GM19239 (cell line): ENCODE data around the gene NADSYN1.
"Not testable (repeated sequence)": the region's sequence is repeated elsewhere in the genome, so short reads cannot be mapped to it uniquely, and the experiment has no call there.

Experiments used
- DNase-seq: peaks from one replicate; pipeline ENCODE4 v3.0.0; 2011; ENCODE audit warnings: low spot score; ENCODE audit not compliant: insufficient read length
- FAIRE-seq: peaks from 2 replicates; lab custom pipeline; 2011; peaks lifted over from hg19 to GRCh38; lab: Jason Lieb, UNC

Gene NADSYN1

DNA sequence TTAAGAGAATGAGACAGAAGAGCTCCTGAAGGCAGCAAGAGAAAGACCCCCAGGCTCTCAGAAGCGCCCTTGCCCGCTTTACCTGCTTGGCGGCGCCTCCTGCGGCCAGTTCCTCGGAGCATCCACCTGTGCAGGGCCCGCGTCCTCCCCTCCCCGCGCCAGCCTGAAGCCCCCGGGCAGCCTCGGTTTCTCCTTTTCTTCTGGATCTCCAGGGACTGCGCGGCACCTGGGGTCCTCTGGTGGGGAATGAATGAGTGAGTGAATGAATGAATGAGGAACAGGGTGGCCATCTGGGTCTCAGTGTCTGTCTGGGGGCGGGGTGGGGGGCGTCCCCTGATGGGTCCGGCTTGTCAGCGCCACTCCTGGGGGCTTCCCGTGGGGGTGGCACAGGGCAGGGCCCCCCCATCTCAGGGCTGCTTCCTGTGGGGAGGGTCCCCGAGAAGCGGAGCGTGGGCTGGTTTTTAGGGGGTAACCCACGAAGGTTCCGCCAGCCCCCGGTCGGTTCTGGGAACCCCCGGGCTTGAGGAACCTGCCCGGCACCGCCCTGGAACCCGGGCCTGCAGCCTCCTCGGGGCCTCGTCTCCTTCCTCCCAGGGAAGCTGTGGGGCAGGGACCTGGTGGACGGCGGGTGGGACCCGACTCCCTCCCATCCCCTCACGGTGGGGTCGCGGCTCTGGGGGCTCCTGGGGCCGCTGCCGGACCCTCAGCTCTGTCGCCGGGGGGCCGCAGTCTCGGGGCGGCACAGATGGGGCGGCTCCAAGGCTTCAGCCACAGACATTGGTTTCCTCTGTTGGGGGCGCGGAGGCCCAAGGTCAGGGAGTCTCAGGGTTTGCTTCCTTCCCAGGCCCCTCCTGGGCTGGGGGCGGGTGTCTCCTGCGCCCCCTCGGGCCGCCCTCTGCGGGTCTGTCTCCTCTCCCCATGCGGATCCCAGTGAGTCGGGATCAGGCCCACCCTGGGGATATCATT is 65.8 kb downstream of the NADSYN1 start:
- FAIRE-seq, result no peak
- DNase-seq, result no peak

DNA sequence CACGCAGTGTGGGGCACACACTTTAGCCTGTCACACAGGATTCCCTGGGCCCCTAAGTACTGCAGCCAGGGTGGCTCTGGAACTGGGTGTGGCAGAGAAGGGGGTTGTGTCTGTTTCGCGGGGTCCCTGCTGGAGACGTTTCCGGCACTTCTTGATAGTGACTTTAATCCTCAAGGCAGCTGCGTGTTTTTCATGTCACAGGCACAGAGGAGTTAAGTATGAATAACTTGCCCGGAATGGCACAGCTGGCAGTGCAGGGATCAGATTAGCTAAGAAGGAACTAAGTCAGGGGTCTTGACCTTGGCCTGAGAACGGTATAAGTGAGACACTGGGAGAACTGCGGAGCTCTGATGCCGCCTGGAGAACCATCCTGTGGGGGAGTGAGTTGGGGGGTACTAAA is 66.5 kb downstream of the NADSYN1 start:
- DNase-seq (no peak), FAIRE-seq (no peak)

DNA sequence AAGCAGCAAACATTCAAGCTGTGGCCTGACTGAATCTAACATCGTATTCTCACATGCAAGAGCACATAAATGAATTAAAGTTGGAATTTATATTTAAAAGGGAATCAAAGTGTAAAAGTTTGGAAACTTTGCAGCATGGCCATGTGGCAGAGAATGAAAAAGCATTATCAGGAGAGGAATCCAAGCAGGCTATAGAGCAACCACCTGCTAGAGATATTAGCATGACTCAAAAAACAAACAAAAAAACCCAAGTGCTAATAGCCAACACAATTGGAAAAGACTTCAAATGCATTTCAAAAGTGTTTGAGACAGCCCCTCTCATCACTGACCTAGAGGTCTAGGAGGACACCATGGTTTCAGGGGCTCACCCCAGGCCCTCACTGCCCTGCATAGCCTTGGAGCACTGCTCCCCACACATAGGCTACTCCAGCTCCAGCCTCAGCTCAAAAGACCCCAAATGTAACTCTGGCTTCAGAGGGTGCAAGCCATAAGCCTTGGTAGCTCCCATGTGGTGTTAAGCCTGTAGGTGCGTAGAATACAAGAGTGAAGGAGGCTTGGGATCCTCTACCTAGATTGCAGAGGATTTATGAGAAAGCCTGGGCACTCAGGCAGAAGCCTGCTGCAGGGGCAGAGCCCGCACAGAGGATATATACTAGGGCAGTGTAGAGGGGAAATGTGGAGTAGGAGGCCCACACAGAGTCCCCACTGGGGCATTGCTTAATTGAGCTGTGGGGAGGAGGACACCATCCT is 72.4 kb downstream of the NADSYN1 start:
- FAIRE-seq (no peak), DNase-seq (no peak)

DNA sequence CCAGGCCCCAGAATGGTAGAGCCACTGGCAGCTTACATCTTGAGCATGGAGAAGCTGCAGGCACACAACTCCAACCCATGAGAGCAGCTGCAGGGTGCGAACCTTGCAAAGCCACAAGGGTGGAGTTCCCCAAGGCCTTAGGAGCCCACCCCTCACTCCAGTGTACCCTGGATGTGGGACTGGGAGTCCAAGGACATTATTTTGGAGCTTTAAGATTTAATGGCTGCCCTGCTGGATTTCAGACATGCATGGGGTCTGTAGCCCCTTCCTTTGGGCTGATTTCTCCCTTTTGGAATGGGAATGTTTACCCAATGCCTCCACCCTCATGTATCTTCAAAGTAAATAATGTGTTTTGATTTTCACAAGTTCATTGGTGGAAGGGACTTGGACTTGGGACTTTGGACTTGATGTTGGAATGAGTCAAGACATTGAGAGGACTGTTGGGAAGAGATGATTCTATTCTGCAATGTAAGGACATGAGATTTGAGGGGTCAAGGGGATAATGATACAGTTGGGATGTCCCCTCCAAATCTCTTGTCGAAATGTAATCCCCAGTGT is 73.0 kb downstream of the NADSYN1 start:
- no peak for FAIRE-seq
- no peak for DNase-seq

DNA sequence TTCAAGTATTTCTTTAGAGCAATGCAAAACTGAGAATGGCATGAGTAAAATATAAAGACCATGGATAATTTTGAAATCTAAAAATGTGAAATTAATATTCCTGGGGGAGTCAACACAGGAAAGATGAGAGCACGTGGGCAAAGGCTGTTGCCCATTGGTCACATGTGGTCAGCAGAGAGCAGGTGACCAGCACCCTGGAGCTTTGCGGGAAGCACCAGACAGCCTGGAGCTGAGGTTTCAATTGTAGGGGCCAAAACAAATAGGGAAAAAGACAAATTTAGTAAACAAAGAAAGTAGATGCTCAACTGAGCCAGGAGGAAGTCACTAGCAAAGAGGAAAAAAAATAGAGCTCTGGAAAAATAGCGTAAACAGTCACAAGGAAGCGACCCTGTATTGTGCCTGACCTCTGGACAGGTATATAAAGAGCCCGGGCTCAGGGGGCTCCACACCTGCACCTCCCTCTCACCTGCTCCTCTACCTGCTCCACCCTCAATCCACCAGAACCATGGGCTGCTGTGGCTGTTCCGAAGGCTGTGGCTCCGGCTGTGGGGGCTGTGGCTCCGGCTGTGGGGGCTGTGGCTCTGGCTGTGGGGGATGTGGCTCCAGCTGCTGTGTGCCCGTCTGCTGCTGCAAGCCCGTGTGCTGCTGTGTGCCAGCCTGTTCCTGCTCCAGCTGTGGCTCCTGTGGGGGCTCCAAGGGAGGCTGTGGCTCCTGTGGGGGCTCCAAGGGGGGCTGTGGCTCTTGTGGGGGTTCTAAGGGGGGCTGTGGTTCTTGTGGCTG is 74.0 kb downstream of the NADSYN1 start, which contains the start of gene KRTAP5-7:
Gene KRTAP5-7, plus strand, starts transcription at position 472 of the 780 bp plus-strand sequence. Its CDS starts 34 bp downstream, at position 506.
- not testable (repeated sequence) for FAIRE-seq, DNase-seq

DNA sequence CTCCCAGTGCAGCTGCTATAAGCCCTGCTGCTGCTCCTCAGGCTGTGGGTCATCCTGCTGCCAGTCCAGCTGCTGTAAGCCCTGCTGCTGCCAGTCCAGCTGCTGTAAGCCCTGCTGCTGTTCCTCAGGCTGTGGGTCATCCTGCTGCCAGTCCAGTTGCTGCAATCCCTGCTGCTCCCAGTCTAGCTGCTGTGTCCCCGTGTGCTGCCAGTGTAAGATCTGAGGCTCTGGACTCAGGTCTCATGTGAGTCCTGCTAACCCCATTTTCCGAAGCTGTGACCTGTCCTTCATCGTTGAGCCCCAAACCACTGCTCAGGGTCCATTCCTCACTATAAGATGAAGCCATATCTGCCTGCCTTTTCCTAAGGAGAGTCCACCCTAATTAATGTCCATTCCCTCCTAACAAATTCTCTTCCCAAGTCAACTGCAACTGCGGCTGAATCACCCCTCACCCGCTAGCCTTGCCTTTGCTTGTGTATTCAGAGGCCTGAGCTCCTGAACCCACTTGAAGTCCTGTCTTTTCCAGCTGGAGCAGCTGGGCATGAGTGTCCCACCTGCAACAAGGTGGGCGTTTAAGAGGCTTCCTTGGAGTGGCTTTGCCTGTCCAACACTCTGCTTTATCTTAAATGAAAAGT is 74.7 kb downstream of the NADSYN1 start:
- DNase-seq (no peak), FAIRE-seq (no peak)

DNA sequence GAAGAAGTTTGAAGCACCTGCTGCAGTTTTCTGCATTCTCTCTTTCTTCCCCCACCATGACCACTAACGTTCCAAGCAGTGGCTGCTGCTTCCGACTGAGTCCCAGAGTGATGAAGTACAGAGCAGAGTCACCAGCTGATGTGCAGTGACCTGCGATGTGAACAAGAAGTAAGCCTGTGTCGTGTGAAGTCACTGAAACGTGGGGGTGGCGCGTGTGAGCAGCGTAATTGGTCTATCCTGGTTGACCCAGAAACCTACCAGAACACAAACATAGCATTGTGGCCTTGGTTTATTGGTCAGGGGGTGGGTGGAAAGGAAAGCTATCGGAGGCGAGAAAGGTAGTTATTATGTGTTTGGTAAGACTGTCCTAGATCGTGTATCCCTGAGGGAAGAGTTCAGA is 77.6 kb downstream of the NADSYN1 start:
- DNase-seq (no peak), FAIRE-seq (no peak)

DNA sequence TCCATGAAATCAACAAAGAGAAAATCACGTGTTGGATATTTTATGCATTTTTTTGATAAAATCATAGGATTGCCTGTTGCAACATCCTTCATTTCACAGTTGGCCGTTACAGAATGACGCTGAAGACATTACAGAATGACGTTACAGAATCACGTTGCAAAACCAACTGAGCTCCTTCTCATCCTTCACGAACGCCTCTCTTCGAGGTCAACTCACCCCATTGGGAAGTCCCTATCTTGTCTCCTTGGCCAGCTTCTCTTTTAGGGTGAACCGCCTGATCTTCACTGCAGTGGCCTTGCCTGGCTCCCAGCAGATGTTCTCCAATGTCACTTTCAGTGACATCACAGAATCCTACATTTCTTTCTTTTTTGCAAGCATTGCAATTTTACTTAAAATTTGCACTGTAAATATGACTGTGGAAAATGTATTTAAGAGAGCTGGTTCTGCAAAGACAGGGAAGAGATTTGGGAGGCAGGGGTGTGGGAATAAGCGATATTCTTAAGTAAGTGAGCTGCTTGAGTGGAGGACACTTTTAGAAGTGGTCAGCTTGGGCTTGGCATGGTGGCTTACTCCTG is 79.1 kb downstream of the NADSYN1 start:
- DNase-seq (no peak), FAIRE-seq (no peak)

DNA sequence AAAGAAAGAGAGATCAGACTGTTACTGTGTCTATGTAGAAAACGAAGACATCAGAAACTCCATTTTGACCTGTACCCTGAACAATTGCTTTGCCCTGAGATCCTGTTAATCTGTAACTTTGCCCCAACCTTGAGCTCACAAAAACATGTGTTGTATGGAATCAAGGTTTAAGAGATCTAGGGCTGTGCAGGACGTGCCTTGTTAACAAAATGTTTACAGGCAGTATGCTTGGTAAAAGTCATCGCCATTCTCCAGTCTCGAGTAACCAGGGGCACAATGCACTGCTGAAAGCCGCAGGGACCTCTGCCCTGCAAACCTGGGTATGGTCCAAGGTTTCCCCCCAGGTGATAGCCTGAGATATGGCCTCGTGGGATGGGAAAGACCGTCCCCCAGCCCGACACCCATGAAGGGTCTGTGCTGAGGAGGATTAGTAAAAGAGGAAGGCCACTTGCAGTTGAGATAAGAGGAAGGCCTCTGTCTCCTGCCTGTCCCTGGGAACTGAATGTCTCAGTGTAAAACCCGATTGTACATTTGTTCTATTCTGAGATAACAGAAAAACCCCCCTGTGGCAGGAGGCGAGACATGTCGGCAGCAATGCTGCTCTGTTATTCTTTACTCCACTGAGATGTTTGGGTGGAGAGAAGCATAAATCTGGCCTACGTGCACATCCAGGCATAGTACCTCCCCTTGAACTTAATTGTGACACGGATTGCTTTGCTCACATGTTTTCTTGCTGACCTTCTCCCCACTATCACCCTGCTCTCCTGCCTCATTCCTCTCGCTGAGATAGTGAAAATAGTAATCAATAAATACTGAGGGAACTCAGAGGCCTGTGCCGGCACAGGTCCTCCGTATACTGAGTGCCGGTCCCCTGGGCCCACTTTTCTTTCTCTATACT is 82.0 kb downstream of the NADSYN1 start:
- DNase-seq, FAIRE-seq: not testable (repeated sequence)

DNA sequence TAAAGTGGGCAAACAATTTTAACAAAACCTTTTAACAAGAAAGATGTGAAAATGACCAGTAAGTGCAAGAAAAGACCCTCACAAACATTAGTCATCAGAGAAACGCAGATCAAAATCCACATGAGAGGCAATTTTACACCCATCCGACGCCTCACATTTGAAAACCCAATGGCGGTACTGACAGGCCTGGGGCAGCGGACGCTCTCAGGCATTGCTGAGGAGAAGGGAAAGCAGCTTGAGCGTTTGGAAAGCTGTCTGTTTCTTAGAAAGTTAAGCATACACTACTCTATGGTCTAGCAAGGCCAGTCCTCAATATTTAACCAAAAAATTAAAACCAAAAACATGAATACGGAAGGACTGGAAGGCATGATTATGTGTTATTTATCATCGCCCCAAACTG is 82.8 kb downstream of the NADSYN1 start:
- DNase-seq, result no peak
- no peak for FAIRE-seq

DNA sequence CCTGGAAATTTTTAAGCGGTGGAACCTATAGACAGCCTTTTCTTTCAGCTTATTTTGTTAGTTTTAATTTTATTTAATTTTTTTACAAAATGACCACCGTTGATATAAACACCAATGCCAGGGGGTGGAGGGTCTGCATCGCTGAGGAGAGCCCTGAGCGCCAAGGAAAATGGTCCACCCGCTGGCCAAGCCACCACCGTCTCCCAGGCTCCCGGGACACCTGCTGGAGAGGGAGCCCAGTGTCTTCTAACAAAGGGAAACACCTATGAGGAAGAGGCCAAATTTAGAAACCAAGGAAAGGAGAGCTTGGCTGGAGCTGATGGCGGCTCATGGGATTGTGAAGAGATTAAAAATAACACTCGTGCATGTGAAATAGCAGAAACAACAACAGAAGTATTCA is 84.5 kb downstream of the NADSYN1 start:
- FAIRE-seq, result no peak
- DNase-seq, result no peak

DNA sequence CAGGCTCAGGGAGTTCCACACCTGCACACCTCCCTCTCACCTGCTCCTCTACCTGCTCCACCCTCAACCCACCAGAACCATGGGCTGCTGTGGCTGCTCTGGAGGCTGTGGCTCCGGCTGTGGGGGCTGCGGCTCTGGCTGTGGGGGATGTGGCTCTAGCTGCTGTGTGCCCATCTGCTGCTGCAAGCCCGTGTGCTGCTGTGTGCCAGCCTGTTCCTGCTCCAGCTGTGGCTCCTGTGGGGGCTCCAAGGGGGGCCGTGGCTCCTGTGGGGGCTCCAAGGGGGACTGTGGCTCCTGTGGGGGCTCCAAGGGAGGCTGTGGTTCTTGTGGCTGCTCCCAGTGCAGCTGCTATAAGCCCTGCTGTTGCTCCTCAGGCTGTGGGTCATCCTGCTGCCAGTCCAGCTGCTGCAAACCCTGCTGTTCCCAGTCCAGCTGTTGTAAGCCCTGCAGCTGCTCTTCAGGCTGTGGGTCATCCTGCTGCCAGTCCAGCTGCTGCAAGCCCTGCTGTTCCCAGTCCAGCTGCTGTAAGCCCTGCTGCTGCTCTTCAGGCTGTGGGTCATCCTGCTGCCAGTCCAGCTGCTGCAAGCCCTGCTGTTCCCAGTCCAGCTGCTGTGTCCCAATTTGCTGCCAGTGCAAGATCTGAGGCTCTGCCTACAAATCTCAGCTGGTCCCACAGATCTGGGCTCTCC is 85.1 kb downstream of the NADSYN1 start, which contains the start of gene KRTAP5-8:
Gene KRTAP5-8, plus strand, starts transcription at position 49 of the 689 bp plus-strand sequence. Its CDS starts 31 bp downstream, at position 80.
- DNase-seq, FAIRE-seq: not testable (repeated sequence)

DNA sequence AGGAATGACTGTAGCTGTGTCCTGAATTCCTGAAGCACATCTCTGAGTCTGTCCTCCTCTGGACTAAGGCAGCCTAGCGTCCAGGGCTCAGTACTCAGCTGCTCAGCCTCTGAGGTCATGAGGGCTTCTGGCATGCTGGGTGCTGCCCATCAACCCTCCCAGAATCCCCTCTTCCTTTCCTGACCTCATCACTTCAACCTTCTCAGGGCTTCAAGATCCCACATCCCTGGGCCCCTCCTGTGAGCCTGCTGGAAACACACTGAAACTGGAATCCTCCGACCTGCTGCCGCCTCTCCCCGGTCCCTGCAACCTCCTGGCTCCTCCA is 85.6 kb downstream of the NADSYN1 start:
- DNase-seq (no peak), FAIRE-seq (no peak)

DNA sequence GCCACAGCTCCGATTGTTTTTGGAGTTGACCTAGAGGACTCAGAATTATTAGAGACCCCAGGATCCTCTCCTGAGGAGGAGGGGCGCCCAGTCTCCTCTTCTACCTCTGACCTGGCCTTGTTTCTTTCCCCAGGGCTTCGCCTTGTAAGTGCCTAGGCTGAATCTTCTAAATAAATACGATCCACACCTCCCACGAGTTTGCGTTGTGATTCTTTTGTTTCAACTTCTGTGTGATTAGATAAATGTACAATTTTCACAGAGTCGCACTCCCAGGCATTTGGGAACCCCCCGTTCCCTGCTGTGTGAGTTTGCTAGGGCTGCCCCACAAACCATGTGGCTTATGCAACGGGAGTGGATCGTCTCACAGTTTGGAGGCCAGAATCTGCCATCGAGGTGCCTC is 86.0 kb downstream of the NADSYN1 start:
- DNase-seq, result no peak
- FAIRE-seq, result no peak

DNA sequence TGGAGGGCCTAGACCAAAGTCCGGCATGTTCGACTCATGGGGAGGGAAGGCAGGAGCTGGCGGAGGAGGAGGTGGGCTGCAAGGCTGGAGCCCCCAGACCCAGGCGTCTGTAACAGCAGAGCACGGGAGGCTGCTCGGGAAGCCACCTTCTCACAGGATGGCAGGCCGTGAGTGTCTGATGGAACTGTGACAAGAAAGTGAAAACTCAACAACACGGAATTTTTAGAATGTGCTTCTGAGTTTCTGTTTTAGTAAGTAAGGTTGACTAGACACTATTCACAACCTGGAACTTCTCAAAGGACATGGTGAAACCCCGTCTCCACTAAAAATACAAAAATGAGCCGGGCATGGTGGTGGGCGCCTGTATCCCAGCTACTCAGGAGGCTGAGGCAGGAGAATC is 87.0 kb downstream of the NADSYN1 start:
- not testable (repeated sequence) for FAIRE-seq

DNA sequence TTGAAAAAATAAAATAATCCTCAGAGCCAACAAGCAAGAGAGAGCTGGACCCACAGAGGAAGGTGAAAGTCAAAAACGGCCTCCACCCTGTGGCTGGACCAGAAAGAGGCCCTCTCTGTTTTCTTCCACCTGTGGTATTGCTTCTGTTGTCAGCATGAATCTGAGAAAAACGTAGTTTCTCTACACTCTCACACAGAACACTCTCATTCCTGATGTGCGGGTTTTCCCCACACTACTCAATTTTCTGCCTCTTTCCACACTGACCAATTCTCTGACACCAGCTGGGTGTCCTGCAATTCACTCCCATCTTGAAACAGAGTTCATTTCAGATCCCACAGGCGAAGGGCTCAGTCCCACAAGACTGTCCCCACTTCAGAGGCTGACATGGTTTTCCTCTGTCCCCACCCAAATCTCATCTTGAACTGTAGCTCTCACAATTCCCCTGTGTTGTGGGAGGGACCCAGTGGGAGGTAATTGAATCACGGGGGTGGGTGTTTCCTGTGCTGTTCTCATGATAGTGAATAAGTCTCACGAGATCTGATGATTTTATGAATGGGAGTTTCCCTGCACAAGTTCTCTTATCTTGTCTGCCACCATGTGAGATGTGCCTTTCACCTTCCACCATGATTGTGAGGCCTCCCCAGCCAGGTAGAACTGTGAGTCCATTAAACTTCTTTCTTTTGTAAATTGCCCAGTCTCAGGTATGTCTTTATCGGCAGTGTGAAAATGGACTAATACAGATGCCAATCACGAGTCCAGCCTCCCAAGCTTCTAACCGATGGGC is 87.7 kb downstream of the NADSYN1 start:
- peak; percentile 68 for FAIRE-seq
- DNase-seq, result not testable (repeated sequence)

More for the DNA sequence above, 87.0 kb downstream of the NADSYN1 start:
- DNase-seq, result not testable (repeated sequence)

DNA sequence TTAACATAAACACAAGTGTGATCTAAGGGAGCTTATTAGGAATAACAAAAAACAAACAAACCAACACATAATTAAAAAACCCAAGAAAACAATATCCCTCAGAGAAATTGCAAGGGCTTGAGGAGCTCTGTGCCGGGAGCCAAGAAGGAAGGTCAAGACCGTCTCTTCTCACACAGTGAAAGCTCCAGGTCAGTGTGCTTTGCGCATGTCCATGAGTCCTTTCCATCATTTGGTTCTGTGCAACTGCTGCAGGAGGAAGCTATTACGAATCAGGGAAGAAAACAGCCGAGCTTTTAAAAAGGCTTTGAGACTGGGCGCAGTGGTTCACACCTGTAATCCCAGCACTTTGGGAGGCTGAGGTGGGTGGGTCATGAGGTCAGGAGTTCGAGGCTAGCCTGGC is 89.4 kb downstream of the NADSYN1 start:
- no peak for DNase-seq
- FAIRE-seq, result no peak
